HG03520 (cell line): Measurements from ENCODE around the gene CGB3.

Experiments used
- ATAC-seq: cut with Tn5 transposase; IDR thresholded peaks from one replicate; pipeline ENCODE4 v1.9.1; 2021; ENCODE audit warnings: mild to moderate bottlenecking, moderate library complexity; ENCODE audit not compliant: unreplicated experiment

The CGB3 gene

GRCh38 chr19:49017041-49017665 lies 7.0 kb downstream of the CGB3 start, which contains the start of gene LHB:
LHB (minus strand) TSS chr19:49017091; CDS start chr19:49017081, 10 bp downstream.
- ATAC-seq: no peak

- ATAC-seq: no peak
These were observed 7.9 kb downstream of the CGB3 start for GRCh38 chr19:49016067-49016839.

- ATAC-seq: no peak
These were observed 9.3 kb downstream of the CGB3 start for GRCh38 chr19:49014870-49015255.

DNA sequence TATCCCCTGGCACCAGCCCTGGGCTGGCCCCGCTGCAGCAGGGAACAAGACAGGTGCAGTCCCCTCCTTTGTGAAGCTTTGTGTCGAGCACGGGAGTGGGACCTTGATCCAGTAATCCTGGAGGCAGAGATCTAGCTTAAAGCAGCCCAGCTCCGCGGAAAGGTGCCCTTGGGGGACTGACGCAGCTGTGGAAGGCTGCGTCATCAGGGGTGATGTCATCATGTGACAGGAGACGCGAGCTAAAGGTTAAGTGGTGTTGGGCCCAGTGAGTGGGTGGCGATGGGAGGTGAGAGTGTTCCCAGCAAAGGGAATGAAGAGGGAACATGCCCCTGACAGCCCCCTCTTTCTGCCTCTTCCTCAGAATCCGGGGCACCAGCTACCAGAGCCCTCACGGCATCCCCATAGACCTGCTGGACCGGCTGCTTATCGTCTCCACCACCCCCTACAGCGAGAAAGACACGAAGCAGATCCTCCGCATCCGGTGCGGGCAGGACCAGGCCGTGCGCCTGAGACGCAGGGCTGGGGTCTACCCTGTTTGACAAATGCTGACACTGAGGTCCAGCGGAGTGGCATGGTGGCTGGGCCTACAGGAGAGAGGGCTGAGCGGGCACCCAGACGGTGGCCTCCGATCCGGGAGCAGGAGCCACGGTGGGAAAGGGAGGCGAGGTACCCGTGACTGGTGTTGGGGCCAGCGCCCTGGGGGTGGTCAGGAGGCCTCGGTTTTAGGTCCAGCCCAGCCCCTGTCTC lies 9.8 kb downstream of the CGB3 start:
- ATAC-seq: no peak

- no peak for ATAC-seq
These were observed 12.9 kb downstream of the CGB3 start for GRCh38 chr19:49011194-49011593.

DNA sequence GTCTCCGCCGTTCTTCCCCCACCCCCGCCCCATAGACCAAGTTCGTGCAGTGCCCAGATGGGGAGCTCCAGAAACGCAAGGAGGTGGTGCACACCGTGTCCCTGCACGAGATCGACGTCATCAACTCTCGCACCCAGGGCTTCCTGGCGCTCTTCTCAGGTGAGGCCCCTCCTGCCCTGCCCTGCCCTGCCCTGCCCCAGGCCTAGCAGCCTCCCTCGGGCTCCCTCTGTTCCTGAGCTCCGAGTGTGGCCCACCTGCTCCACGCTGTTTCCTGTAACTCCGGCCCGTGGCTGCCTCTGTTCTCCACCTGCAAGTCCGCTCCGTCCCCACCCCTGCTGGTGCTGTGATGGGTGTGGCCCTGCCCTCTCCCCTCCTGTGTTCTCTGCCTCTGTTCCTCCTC lies 13.7 kb downstream of the CGB3 start:
- no peak for ATAC-seq

DNA sequence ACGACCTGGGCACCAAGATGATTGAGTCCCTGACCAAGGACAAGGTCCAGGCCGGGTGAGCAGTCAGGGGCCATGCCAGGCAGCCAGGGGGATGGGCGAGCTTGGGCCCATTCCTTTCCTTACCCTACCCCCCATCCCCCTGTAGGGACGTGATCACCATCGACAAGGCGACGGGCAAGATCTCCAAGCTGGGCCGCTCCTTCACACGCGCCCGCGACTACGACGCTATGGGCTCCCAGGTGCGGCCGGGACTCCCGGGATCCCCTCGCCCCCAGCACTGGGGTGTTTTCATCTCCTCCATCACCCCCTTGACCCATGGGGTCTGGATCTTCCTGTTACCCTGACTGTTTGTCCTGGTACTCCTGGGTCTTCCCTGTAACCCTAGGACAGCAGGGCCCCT lies 14.3 kb downstream of the CGB3 start:
- ATAC-seq: no peak

GRCh38 chr19:49006905-49007304 lies 17.2 kb downstream of the CGB3 start:
- ATAC-seq: no peak

DNA sequence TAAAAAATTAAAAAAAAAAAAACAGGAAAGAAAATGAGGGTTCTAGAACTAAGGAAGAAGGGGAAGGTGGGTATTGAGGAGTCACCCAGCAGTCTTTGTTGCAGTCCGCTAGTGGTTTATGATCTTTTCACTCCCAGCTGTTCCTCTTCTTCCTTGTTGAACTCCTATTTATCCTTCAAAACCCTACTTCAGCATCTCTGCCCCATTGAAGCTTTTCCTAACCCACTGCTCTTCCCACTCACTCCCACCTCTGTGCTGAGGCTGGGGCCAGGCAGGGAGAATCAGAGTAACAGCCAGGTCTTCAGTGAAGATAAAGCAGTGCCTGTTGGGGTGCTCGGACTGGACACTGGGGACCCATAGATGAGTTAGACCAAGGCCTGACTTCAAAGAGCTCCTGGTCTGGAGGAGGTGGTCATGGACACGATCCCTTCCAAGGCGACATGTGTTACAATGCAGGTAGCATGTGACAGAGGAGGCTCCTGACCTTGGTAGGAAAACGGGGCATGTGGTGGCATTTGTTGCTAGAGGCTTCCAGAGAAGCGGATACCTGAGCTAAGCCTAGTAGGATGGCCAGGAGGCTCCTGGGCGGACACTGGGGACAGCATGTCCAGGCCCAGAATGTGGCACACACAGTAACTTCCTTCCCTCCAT lies 19.0 kb downstream of the CGB3 start:
- ATAC-seq: no peak

DNA sequence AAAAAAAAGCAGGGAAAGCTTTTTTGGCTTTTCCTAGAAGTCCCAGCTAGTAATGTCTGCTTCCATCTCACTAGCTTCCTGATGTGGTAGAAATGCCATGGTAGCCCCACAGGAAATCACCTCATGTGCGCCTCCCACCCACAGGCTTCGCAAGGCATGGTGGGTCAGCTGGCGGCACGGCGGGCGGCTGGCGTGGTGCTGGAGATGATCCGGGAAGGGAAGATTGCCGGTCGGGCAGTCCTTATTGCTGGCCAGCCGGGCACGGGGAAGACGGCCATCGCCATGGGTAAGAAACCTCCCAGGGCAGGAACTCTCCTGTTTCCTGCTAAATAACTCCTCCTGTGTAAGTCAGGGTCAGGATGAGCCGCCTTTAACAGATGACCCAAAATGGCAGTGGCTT lies 20.0 kb downstream of the CGB3 start:
- no peak for ATAC-seq

DNA sequence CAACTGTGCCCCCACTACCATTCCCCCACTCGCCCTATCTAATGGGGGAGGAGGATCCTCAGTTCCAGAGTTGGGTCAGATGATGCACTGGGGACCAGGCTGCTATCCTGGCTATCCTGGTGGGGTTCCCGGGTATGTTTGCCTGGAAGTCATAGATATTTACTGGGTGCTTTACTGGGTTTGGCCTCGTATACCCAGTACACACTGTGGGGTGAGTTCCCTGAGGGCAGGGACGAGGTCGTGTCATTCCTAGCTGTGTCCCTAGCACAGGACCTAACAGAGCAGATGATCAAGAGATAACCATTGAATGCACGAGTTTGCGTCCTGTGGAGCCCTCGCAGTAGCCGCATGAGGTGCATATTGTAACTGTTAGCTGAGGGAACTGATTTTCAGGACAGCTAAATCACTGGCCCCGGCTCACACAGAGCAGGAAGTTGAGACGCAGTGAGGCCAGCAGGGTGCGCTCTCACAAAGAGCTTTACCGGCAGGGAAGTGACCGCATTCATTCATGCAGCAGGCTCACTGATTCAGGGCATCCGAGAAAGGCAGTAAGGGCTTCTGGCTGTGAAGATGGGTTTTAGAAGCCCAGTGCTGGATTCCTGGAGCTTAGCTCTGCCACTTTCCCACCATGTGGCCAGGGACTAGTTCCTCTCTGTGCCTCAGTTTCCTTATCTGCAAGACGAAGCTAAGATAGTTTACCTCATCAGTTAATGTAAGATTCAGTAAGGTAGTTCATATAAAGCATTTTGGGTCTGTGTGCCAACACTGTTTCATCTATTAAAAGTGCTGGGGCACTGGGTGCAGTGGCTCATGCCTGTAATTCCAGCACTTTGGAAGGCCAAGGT lies 24.4 kb downstream of the CGB3 start:
- ATAC-seq: no peak

GRCh38 chr19:48997972-48998371 lies 26.2 kb downstream of the CGB3 start:
- ATAC-seq: no peak

DNA sequence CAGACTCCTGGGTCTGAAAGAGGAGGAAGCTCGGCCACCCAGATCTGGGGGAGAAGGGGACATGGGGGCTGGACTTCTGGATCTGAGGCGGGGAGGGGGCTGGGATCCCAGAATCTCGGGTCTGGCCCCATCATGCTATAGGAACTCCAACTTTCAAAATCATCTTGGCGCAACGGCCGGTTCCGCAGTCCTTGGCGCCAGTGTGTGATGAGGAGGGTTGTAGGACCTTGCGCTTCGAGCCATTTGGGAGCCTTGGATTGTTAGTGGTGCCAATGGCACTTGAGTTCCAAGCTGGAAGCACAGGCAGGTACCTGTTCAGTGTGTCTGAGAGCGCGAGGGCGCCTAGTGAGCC lies 30.1 kb downstream of the CGB3 start:
- ATAC-seq: no peak

DNA sequence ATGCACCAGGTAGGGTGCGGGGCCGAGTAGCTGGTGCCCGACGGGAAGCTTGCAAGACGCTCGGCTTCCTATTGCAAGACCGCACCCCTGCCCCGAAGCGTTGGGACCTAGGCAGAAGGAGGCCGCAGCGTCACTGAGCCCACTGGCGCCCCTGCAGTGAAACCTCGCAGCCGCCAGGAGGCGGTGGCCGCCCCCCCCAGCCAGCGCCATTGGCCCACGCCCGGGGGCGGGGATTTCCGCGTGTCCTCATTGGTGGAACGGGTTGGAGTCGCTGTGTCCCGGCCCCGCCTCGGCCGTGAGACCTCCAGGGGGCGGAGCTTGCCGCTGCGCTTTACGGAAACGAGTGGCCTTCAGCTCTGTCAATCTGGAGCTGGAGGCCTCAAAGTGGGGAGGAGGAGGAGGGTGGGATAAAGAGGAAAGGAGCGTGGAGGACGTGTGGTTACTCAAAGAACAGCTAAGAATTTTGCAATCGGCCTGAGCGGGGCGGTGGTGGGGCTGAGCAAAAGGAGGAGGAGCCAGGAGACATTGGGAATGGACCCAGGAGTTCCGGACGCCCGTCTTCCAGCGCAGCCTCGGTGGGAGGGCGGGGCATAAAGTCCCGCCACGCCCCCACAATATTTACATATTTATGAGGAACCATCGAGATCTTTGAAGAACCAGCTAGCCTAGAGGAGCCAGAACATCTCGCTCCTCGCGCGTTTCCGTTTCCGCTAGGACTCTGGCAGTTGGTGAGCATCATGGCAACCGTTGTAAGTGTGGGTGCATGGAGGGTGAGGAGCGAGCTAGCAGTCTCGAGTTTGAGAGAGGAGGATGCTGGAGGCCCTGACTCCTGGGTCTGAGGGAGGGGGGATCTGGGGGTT lies 30.7 kb downstream of the CGB3 start, which contains the start of the genes GYS1 and RUVBL2:
Gene GYS1 (minus strand): TSS at position 135 of the 860 bp plus-strand sequence. CDS start 197 bp downstream, outside the sequence.
Gene RUVBL2 (plus strand): TSS at position 713 of the 860 bp plus-strand sequence. CDS start 25 bp downstream, at position 738.
- peak; percentile 85 for ATAC-seq

GRCh38 chr19:48992581-48993174 lies 31.5 kb downstream of the CGB3 start:
- ATAC-seq: no peak

GRCh38 chr19:48991873-48992580 lies 32.1 kb downstream of the CGB3 start:
- no peak for ATAC-seq

DNA sequence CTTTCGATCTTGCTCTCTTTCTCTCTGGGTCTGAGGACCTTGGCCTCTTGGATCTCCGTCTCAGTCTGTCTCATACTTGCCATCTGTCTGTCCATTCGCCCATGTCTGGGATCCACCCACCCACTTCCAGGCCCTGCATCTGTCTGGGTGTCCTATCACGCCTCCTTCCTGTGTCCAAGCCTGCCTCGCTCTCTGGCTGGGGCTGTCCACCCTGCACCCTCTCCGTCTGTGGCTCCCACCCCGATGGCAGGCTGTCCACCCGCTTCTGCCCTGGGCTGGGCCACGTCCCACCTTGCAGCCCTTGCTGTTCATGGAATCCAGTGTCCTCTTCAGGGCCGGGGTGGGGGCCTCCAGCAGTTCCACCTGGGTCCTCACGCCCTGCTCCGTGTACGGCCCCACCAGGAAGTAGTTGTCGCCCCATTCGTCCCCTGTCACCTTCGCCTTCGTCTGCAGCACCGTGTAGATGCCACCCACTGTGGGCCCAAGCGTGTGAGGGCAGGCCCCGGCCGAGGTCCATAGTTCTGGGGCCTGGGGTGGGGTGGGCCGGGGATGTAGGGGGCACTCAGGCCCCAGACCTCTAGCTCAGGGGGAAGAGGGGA lies 33.0 kb downstream of the CGB3 start:
- ATAC-seq: no peak

DNA sequence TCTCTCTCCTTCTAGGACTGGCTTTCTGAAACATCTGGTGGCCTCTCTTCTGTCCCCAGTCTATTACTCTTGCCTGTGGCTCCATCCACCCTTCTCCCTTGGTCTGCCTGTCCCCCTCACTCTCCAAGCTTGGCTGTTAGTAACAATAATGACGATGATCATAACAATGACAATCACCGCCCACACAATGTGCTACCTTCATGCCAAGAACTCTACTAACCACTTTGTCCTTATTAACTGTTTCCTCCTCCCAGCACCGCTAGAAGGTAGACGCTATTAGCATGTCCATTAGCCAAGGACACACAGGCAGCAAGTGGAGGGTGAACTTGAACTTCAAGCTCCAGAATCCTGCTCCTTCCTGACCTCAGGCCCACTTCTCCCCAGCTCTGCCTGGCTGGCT lies 33.7 kb downstream of the CGB3 start:
- ATAC-seq: no peak
